BJ (cell line): ENCODE results near the gene SARDH. TPM values are rescaled to one million over a fixed set of nuclear protein-coding genes. Genes with fewer than 3 reads are reported as not detected.
"Not testable (repeated sequence)": the region's sequence is repeated elsewhere in the genome, so short reads cannot be mapped to it uniquely, and the experiment has no call there.

Experiments
- CTCF ChIA-PET: fragments of 350-600 bp; formaldehyde crosslinking; extraction: SDS; loops from one replicate; lab custom pipeline; 2021; ENCODE audit warnings: antibody characterized with exemption, inconsistent platforms; lab: Yijun Ruan, JAX
- POLR2A ChIA-PET: fragments of 300-600 bp; sonication (Branson Sonifier 250); formaldehyde crosslinking; extraction: SDS; loops from one replicate; lab custom pipeline; 2021; ENCODE audit warnings: antibody characterized with exemption; lab: Charles Lee
- DNase-seq: peaks from one replicate; pipeline ENCODE4 v3.0.0-alpha.2; 2011; ENCODE audit warnings: low read depth
- H3K27me3 ChIP-seq: 2 replicates; pipeline ENCODE4 v1.6.0; 2011; ENCODE audit warnings: low read length; ENCODE audit not compliant: control insufficient read depth, insufficient read depth
- H3K36me3 ChIP-seq: 2 replicates; pipeline ENCODE4 v1.5.1; 2011; ENCODE audit warnings: low read length; ENCODE audit not compliant: control insufficient read depth, insufficient read depth
- H3K4me3 ChIP-seq: 2 replicates; pipeline ENCODE4 v1.5.1; 2011; ENCODE audit warnings: low read depth, mild to moderate bottlenecking, control low read depth, low read length
- CTCF ChIP-seq: IDR thresholded peaks from 2 replicates; pipeline ENCODE4 v1.5.1; 2011; ENCODE audit warnings: low read depth, mild to moderate bottlenecking, control low read depth, inconsistent platforms, low read length, moderate library complexity; ENCODE audit not compliant: insufficient read depth
- polyA plus RNA-seq: library from polyadenylated mRNA; depleted of rRNA; stranded (reverse); fragments of >200 nt; gene quantifications from 2 replicates; pipeline ENCODE4 v1.2.3, GENCODE V29; 2011

SARDH gene
- polyA plus RNA-seq, 1 experiment, result 0.53 TPM

- ChIA-PET CTCF (interaction anchor here (1.4 to 3.1 kb wide), 2 partner anchors 13 to 225 kb away, joined by 4 to 16 read pairs; no protein-coding TSS in a partner anchor), POLR2A (no interaction called here)
- Histone ChIP-seq H3K27me3 (no peaks in the 10 kb centered on the region), H3K36me3 (peaks cover 28% of the 10 kb centered on the region), H3K4me3 (no peak overlapping the region)
- no peak for TF ChIP-seq CTCF
- DNase-seq, result no peak
Observed at GRCh38 chr9:133768859-133769510, 30.8 kb upstream of the SARDH start.

- H3K27me3 ChIP-seq, result no peaks in the 10 kb centered on the region
- DNase-seq, result no peak
- no peak for TF ChIP-seq CTCF
- peaks cover 31% of the 10 kb centered on the region for H3K36me3 ChIP-seq
- no peak overlapping the region for H3K4me3 ChIP-seq
- ChIA-PET POLR2A (interaction anchor here (0.5 kb wide), 1 partner anchor 257 kb away, joined by 7 read pairs; the partner anchor contains the start of gene BRD3OS), CTCF (interaction anchor here (1.4 to 3.1 kb wide), 3 partner anchors 13 to 226 kb away, joined by 4 to 16 read pairs (median 5); no protein-coding TSS in a partner anchor)
Observed at GRCh38 chr9:133768371-133768858, 30.3 kb upstream of the SARDH start.

GRCh38 chr9:133767625-133768024, 29.5 kb upstream of the SARDH start:
- no peak for TF ChIP-seq CTCF
- Histone ChIP-seq H3K27me3 (no peaks in the 10 kb centered on the region), H3K36me3 (peaks cover 35% of the 10 kb centered on the region), H3K4me3 (no peak overlapping the region)
- ChIA-PET POLR2A (no interaction called here), CTCF (interaction anchor here (0.6 to 3.1 kb wide), 3 partner anchors 14 to 27 kb away, joined by 3 to 16 read pairs (median 5); no protein-coding TSS in a partner anchor)
- no peak for DNase-seq

GRCh38 chr9:133767008-133767407, 28.9 kb upstream of the SARDH start:
- DNase-seq, result no peak
- no peak for TF ChIP-seq CTCF
- Histone ChIP-seq H3K4me3 (no peak overlapping the region), H3K27me3 (no peaks in the 10 kb centered on the region), H3K36me3 (peaks cover 35% of the 10 kb centered on the region)
- ChIA-PET POLR2A (no interaction called here), CTCF (interaction anchor here (0.6 to 1.8 kb wide), 2 partner anchors 15 to 26 kb away, joined by 3 to 5 read pairs; no protein-coding TSS in a partner anchor)

GRCh38 chr9:133766234-133766633, 28.1 kb upstream of the SARDH start:
- DNase-seq, CTCF ChIA-PET, H3K4me3 ChIP-seq, H3K27me3 ChIP-seq, POLR2A ChIA-PET: not testable (repeated sequence)
- H3K36me3 ChIP-seq, result peaks cover 35% of the 10 kb centered on the region
